ENCODE data around the gene SLC6A11.

DNA sequence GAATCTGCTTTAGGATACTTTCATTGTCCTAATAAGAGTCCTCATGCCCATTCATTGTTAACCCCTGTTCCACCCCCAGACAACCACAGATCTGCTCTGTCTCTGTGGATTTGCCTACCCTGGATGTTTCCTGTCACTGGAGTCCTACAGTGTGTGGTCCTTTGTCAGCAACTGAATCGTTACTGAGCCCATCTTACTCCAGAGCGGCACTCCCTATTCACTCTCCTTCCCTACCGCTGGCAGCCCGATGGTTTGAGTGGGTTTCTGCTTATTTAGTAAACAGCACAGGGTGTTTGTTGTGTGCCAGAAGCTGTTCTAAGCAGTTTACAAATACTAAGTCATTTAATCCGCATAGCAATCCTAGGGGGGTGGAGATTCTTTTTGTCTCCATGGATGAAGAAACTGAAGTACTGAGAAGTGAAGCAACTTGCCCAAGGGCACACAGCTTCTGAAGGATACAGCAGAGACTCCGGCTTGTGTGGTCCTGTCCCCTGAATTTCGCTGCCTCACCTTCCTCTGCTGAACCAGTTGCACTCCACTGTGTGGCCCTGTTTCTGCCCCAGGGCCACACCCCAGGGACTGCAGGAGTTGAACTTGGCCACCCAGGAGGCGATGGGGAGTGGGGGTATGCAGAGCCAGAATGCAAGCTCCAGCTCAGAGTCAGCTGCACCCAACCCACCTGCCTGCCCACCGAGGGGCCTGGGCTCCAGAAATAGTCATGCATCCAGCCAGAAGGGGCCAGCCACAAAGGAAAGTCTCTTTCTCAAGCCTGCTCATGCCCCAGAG lies 120.0 kb downstream of the SLC6A11 start:
- TF ChIP-seq TP53 (CRISPR knock-in tag; IDR thresholded peaks at IDR 0.05) (no peak), ESRRA (CRISPR knock-in tag; IDR thresholded peaks at IDR 0.05; ENCODE audit: borderline replicate concordance) (no peak), ETV6 (CRISPR knock-in tag; IDR thresholded peaks at IDR 0.05) (no peak), RELA (CRISPR knock-in tag; IDR thresholded peaks at IDR 0.05; ENCODE audit: borderline replicate concordance) (no peak), MYBL2 (CRISPR knock-in tag; IDR thresholded peaks at IDR 0.05) (no peak)
- TF ChIP-seq, protein P1, sequence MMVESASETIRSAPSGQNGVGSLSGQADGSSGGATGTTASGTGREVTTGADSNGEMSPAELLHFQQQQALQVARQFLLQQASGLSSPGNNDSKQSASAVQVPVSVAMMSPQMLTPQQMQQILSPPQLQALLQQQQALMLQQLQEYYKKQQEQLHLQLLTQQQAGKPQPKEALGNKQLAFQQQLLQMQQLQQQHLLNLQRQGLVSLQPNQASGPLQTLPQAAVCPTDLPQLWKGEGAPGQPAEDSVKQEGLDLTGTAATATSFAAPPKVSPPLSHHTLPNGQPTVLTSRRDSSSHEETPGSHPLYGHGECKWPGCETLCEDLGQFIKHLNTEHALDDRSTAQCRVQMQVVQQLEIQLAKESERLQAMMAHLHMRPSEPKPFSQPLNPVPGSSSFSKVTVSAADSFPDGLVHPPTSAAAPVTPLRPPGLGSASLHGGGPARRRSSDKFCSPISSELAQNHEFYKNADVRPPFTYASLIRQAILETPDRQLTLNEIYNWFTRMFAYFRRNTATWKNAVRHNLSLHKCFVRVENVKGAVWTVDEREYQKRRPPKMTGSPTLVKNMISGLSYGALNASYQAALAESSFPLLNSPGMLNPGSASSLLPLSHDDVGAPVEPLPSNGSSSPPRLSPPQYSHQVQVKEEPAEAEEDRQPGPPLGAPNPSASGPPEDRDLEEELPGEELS (CRISPR knock-in tag; IDR thresholded peaks at IDR 0.05) = no peak
- TF ChIP-seq, protein P2, sequence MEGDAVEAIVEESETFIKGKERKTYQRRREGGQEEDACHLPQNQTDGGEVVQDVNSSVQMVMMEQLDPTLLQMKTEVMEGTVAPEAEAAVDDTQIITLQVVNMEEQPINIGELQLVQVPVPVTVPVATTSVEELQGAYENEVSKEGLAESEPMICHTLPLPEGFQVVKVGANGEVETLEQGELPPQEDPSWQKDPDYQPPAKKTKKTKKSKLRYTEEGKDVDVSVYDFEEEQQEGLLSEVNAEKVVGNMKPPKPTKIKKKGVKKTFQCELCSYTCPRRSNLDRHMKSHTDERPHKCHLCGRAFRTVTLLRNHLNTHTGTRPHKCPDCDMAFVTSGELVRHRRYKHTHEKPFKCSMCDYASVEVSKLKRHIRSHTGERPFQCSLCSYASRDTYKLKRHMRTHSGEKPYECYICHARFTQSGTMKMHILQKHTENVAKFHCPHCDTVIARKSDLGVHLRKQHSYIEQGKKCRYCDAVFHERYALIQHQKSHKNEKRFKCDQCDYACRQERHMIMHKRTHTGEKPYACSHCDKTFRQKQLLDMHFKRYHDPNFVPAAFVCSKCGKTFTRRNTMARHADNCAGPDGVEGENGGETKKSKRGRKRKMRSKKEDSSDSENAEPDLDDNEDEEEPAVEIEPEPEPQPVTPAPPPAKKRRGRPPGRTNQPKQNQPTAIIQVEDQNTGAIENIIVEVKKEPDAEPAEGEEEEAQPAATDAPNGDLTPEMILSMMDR (IDR thresholded peaks at IDR 0.05) = no peak
- TF ChIP-seq, protein P3, sequence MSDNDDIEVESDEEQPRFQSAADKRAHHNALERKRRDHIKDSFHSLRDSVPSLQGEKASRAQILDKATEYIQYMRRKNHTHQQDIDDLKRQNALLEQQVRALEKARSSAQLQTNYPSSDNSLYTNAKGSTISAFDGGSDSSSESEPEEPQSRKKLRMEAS (CRISPR knock-in tag; IDR thresholded peaks at IDR 0.05) = no peak
- TF ChIP-seq, protein P4, sequence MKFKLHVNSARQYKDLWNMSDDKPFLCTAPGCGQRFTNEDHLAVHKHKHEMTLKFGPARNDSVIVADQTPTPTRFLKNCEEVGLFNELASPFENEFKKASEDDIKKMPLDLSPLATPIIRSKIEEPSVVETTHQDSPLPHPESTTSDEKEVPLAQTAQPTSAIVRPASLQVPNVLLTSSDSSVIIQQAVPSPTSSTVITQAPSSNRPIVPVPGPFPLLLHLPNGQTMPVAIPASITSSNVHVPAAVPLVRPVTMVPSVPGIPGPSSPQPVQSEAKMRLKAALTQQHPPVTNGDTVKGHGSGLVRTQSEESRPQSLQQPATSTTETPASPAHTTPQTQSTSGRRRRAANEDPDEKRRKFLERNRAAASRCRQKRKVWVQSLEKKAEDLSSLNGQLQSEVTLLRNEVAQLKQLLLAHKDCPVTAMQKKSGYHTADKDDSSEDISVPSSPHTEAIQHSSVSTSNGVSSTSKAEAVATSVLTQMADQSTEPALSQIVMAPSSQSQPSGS (CRISPR knock-in tag; IDR thresholded peaks at IDR 0.05; ENCODE audit: borderline replicate concordance, low read depth) = no peak
- TF ChIP-seq, protein P5, sequence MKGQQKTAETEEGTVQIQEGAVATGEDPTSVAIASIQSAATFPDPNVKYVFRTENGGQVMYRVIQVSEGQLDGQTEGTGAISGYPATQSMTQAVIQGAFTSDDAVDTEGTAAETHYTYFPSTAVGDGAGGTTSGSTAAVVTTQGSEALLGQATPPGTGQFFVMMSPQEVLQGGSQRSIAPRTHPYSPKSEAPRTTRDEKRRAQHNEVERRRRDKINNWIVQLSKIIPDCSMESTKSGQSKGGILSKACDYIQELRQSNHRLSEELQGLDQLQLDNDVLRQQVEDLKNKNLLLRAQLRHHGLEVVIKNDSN (CRISPR knock-in tag; IDR thresholded peaks at IDR 0.05) = no peak
- TF ChIP-seq, protein P6, sequence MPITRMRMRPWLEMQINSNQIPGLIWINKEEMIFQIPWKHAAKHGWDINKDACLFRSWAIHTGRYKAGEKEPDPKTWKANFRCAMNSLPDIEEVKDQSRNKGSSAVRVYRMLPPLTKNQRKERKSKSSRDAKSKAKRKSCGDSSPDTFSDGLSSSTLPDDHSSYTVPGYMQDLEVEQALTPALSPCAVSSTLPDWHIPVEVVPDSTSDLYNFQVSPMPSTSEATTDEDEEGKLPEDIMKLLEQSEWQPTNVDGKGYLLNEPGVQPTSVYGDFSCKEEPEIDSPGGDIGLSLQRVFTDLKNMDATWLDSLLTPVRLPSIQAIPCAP (CRISPR knock-in tag; IDR thresholded peaks at IDR 0.05) = no peak
- TF ChIP-seq, protein P7, sequence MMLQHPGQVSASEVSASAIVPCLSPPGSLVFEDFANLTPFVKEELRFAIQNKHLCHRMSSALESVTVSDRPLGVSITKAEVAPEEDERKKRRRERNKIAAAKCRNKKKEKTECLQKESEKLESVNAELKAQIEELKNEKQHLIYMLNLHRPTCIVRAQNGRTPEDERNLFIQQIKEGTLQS (CRISPR knock-in tag; conservative IDR thresholded peaks at IDR 0.05) = no peak
- TF ChIP-seq, protein P8, sequence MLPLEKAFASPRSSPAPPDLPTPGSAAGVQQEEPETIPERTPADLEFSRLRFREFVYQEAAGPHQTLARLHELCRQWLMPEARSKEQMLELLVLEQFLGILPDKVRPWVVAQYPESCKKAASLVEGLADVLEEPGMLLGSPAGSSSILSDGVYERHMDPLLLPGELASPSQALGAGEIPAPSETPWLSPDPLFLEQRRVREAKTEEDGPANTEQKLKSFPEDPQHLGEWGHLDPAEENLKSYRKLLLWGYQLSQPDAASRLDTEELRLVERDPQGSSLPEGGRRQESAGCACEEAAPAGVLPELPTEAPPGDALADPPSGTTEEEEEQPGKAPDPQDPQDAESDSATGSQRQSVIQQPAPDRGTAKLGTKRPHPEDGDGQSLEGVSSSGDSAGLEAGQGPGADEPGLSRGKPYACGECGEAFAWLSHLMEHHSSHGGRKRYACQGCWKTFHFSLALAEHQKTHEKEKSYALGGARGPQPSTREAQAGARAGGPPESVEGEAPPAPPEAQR (CRISPR knock-in tag; IDR thresholded peaks at IDR 0.05) = no peak

Measured in WTC11 (cell line).